Measurements from ENCODE around the gene PEX11A.

Gene PEX11A

DNA sequence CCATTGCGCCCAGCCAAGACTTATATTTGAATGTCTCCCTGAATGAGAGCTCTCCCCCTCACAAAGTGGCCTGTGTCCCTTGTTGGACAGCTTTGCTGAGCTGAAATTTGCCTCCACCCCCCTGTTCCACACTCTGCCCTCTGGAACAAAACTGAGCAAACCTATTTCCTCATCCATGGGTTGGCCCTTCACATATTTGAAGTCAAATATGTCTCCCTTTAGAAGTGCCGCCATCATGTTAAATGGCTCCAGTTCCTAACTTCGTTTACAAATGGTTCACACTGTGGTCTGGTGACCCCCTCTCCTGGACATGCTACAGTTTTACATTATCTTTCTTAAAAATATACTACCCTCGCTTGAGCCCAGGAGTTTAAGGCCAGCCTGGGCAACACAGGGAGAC, 16.0 kb downstream of the PEX11A start:
- DNase-seq (ENCODE audit: low spot score): no peak

DNA sequence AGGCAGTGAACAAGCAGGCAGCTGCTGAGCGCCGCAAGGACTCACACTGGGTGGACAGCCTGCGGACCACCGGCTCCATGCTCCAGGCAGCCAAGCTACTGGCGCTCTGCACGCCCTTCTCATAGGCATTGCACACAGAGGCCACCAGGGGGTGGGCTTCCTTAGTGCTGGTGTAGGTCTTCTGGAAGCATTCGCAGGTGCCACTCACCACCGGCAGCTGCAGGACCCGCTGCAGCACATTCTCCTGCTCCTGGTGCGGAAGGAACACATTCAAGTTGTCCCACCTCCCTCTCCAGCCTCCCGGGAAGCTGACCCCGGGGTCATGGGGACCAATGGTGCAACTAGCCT, 17.4 kb downstream of the PEX11A start:
- DNase-seq (ENCODE audit: low spot score): no peak

DNA sequence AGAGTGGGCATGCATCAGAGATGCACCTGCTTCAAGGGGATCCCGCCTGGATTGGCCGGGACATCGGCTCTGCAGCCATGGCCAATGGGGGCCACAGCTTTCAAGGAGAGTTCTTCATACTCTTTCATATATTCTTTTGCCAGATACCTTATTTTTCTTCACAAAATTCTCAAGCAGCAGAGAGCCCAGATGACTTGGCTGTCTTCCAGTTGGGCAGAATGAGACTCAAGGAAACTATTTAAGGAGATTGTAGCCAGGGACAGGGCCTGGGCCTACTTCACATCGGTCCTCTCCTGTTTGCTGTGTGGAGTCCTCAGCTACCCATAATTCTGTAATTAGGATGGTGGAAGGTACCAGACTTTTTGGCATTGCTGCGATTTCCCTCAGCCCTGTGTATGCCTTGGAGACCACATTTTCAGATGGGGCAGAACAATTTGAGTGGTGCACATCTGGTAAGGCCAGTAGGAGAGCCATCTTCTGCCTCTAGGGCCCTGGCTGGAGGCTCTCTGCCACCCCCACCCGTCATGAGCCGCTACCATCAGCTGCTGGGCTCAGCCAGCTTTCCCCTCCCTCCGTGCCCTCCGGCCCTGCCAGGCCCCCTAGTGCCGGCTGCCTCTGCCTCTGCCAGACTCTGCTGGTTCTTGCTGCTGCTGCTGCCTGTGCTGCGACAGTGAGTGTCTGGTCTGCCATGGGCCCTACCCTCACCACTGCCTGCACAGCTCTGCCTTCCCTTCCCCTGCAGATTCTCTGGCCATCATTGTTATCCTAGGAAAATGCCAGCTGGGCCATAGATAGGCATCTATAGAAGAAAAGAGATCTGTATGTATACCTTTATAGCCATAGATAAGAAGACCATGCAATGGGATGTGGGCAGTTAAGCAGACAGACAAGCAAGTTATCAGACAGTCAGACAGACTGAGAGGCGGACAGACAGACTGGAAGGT, 18.1 kb downstream of the PEX11A start:
- DNase-seq (ENCODE audit: low spot score): no peak

DNA sequence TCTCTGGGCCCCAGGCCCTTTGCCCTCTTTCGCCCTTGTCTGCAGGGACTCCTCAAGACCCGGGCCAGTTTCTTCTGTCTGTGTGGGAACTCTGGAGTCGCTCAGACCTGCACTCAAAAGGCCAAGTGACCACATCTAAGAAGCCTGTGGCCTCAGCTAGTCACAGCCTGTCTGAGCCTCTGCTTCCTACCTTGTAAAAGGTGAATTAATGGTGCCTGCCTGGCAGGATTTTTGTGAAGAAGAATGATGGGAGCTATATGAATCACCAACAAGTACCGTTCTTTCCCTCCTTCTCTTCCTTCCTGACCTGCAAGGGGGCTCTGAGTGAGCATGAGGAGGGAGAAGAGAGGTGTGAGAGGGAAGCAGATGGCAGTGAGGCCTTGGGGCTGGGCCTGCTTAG, 18.9 kb downstream of the PEX11A start:
- no peak for DNase-seq (ENCODE audit: low spot score)

DNA sequence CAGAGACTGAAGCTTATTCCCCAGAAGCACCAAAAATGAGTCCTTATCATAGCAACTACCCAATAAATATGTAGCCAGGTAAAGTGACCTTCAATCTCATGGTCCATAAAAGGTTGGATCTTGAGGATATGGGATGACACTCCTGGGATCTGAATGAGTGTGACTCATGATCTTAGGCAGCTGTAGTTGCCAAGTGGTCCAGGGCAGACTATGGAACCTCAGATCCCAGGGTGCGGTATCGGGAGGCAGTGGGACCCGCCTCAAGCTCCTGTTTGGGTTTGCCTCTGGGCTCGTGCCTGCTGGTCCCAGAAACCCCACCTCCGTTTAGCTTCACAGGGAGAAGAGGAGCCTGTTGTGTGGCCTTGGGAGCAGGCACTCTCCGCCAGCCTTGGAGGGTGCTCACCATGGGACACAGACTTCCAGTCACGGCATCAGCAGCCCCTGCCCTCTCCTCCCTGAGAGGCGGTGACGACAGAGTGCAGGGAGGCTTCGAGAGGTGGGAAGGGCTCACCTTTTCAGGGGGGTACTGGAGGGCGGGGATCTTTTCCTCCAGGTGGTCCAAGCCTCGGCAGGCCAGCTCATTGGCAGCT, 19.5 kb downstream of the PEX11A start:
- DNase-seq (ENCODE audit: low spot score): no peak

DNA sequence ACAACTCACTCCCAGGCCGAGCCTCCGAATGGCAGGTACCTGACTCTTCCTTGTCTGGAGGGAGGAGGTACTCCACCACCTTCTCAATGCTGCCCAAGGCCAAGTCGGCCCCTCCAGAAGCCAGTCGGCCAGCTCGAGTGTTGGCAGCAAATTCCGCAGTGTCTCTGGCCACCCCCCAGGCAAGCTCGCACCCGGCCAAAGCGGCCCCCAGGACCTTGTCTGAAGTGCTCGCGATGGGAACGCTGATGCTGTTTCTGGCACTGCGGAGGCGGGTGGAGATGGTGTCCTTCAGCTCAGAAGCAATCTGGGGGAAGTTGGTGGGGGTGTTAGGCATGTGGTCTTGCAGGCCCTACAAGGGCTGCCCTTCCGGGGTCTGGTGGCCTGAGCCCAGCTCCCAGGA, 20.6 kb downstream of the PEX11A start:
- DNase-seq (ENCODE audit: low spot score): no peak

DNA sequence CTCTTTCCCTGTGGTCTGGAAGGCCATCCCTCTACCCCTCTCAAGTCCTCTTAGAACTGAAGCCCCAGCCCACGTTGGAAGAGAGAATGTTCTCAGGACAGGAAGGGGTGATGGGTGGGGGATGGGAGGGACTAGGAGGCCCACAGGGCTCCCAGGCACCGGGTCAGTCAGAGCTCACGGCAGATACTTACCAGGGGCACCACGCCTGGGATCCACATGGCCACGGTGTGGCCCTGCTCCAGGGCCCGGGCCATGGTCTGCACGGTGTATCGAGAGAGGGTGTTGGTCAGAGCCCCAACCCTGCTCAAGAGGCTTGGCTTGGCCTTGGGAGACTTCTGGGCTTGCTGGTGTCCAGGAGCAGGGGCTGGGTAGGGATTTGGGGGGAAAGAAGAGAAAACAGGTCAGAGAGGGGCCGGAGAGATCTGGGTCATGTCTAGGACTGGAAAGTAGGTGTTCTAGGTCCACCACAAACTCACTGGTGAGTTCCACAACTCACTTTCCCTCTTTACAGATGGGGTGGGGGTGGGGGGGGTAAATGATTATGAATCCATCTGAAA, 21.2 kb downstream of the PEX11A start:
- DNase-seq (ENCODE audit: low spot score): no peak

DNA sequence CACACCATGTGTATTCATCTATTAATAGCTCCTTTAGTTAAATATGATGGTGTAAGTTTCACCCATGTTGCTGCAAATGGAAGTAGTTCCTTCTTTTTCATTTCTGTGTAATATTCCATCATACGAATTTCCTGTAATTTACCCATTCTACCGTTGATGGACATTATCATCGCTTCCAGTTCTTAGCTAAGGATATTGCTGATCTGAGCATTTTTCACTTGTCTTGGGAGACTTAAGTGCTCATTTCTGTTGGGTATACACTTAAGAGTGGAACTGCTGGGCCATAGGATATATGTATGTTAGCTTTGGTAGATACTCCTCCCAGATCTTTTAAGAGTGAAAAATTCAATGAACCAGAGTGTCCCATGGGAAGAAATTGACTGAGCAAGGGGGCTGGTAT, 22.4 kb downstream of the PEX11A start:
- no peak for DNase-seq (ENCODE audit: low spot score)

DNA sequence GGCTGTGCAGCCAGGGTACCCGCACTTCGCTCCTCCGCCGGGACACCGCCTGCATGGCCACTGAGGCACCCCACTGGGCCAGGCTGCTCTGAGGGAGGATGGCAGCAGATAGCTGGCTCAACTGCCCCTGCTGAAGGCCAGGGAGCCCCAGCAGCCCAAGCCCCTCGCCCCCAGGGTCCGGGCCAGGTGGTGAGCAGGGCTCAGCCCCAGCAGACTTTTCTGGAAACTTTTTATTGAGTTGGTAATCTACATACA, 22.9 kb downstream of the PEX11A start:
- no peak for DNase-seq (ENCODE audit: low spot score)

DNA sequence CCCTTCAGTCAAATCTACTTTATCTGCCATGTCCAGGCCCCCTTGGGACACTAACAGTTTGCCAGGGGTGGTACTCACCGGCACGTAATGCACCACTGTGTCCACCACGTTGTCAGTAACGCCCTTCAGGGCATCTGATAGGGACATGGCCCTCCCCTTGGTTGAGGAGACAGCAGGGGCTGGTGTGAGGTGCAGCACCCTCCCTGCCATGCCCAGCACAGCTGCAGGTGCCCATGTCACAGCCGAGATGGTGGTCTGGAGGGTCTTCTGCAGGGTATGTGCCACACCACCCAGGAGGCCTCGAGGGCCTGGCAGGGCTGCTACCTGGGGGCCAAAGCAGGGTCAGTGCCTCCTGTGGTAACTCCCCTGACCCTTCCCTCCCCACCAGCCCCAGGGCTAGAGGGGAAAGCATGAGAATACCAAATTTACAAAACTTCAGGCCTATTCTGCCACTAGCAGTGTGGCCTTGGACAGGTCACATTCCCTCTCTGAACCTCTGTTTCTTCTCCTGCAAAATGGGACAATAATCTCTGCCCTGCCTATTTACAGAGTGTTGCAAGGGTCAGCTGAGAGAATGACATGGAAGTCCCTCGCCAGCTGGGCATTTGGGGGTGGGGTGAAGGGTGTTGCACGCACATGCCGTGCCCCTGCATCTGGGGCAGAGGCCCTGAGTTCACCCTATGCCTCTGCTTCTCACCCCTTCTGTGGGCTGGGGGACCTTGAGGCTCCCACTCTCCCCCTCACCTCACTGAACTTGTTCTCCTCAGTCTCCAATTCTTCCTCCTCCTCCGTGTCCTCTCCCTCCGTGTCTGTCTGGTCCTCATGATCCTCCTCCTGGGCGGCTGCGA, 23.5 kb downstream of the PEX11A start:
- no peak for DNase-seq (ENCODE audit: low spot score)

DNA sequence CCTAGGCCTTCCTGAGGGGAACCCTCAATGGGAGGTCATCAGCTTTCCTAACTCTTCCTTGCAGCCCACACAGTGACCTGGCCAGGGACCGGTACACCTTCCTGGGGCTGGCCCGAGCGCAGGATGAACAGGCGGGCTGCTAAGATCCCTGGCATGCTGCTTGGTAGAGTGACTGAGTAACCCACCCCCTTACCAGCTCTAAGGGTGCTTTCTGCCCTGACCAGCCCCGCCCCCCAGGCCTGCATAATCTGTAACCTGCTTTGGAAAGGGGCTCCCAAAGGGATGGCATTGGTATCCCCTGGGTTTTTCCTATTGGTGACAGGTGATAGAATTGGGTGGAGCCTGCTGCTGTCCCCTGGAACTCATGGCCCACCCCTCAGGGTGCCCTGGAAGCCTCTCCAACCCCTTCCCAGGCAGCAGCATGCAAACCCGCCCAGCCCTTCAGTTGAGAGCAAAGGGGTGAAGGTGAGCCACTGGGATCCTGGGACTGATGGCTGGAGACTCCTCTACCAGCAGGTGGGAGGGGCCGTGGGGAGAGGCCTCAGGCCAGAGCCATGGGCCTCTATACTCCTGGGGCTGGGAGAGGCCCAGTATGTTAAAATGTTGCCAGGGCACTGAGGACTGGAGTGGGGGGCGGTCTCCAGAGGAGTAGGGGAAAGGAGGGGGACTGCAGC, 24.2 kb downstream of the PEX11A start:
- no peak for DNase-seq (ENCODE audit: low spot score)

DNA sequence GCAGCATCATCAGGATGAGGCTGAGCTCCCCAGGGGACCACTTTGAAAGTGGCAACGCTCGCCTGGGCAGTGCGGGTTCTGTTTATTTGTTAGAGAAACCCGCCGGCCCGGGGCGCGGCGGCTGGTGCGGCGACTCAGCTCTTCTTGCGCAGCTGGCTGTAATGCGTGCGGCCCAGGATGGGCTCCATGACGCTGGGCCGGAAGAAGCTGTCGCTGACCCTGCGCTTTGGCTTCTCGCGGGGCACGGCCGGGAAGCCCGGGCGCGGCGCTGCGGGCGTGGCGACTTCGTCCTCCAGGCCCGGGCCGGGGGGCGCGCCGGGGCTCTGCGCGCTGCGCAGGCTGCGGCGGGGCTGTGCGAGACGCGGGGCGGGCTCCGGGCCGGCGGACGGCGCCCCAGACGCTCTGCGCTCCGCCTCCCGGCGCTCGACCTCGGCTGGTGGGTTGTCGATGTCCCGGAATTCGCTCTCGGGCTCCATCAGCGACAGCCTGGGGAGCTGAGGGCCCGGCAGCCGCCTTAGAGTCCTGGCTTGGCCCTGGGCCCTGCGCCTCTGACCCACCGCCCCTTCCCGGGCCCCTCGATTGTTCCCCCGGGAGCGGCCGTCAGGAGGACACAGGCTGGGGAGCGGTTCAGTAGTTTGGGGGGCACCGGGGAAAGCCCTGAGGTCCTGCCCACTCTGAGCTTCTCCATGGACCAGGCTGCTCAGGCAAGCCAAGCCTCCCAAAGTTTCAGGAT, 24.9 kb downstream of the PEX11A start:
- no peak for DNase-seq (ENCODE audit: low spot score)

DNA sequence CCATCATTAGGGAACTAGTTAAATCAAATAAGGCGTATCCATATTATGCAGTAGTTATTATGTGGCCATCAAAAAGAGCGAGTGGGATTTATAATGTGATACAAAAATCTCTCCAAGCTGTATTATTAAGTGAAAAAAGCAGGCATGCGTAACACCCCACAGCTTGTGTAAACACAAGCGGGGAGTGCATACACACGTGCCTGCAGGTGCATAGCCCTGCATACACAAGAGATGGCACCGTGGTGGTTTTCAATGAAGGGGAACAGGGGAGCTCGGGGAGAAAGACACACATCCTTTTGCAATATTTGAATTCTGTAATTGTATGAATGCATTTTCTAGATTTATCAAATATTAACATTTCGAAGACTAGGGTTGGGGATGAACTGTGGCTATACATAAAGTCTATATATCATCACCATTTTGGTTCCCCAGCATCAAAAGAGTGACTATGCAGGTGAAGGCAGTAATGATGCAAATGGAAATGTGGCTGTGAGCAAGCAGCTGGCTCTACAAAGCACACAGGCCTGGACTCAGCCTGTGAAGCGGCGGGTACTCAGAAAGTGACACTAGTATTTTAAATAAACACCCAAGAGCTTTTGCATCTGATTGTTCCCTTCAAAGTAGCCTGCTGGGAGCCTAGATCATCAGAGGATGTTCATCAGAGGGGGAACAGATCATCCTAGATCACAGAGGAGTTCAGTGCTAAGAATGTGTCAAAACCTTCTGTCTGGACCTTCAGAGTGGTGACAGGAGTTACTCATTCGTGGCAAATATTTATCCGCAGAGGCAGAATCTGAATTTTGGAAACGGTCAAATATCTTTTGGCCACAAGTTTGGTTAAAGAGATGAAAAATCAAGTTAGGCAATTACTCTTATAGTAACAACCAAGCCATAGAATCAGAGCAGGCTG, 25.9 kb downstream of the PEX11A start:
- no peak for DNase-seq (ENCODE audit: low spot score)

DNA sequence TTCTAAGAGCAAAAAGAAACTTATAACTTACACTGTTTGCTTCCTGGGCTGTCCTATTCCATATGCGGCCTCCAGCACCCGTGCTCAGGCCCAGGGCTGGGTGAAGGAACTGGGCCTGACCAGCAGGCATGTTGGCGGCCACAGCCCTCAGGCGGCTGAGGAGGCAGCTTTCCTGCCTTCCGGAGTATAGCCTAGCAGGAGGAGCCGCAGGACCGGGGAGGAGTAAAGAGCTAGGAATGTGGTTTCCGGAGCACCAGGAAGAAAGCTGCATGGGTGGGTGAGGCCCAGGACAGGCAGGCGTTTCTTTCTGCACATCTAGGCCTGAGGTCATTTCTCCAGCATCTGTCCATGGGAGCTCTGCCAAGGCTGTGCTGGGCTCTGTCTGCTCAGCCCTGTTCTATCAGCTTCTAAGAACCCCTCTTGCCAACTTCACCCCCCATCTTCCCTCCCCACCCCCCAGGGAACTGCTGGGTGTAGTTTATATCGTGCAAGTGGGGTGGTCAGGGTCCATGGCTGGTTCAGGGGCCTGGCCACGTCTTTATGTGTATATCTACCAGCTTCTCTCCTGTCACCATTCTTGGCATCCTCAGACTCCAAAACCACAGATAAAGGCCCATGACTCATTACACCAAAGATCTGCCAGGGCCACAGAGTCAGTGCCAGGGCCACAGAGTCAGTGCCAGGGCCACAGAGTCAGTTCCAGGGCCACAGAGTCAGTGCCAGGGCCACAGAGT, 27.5 kb downstream of the PEX11A start:
- no peak for DNase-seq (ENCODE audit: low spot score)

DNA sequence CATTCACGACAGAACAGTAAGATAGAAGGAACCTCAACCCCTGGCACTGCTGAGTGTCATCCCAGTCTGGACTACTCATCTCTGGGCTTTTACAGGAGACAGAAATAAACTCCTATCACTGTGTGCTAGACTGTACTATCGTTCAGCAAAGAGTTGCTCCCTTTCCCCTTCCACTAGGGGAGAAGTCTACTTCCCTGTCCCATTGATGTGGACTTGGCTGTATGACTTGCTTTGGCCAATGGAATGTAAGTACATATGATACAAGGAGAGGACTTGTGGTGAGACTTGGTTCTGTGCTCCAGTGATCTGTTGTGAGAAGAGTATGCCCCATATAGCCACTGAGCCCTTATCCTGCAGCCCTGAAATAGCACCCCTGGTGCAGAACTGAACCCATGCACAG, 30.0 kb downstream of the PEX11A start:
- DNase-seq (ENCODE audit: low spot score): no peak

DNA sequence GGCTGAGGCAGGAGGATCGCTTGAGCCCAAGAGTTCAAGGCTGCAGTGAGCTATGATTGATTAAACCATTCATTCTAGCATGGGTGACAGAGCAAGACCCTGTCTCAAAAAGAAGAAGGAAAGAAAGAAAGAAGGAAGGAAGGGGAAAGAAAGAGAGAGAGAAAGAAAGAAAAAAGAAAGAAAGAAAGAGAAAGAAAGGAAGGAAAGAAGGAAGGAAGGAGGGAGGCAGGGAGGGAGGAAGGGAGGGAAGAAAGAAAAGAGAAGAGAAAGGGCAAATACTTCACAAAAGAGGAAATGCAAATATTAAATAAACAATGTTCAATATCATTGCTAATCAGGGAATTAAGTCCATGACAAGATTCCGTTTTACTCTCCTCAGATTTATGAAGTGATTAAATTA, 31.3 kb downstream of the PEX11A start:
- DNase-seq (ENCODE audit: low spot score): no peak

DNA sequence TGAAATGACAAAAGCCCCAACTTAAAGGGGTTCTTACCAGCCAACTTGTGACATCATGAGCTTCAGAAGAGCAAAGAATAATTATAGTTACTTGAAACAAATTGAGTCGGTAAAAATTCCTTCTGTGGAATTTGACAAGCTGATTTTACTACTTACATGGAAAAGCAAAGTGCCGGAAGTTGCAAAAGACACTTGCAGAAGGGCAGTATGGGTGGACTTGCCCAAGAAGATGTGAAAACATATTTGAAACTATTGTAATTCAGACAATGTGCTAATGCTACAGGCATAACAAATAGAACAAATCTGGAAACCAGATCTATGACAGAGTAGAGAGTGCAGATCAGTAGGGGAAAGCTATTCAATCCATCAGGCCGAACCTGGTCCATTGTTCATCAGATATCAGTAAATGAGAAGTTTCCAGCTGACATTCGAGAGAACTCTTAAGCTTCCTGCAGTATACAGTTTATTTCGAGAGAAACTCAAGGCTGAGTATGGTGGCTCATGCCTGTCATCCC, 32.8 kb downstream of the PEX11A start:
- DNase-seq (ENCODE audit: low spot score): no peak

DNA sequence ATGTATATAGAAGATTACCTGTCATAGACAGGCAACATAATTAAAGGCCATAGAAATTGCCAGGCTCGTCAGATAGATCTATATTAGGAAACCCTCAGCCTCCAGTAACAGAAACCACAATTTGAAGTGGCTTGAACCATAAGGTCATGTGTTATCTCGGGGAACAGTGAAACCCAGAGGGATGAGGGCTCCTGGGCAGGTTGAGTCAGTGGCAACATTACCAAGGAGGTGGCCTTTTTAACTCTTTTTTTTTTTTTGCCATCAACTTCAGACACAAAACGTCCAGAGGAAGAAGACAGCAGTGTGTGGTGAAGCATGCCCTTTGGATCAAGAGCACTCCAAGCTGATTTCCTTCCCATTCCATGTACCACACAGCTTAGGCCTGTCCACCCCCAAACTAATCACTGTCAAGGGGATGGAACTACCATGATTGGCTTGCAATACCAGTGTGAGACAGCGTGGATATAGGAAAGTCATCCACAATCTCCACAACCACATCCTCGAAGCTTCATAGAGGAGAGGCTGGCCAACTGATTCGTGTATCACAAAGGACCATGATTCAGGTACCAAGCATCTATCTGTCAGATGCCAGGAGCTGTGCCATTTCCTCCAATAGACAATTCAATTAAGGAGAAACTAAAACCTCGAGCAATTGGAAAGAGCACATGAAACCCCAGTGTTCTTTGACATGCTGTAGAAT, 34.3 kb downstream of the PEX11A start:
- DNase-seq (ENCODE audit: low spot score): no peak

Measured in CD4-positive, alpha-beta T cell treated with Interleukin-15 for 4 hours (primary cell).